Choroid plexus epithelial cell (primary cell): Measurements from ENCODE around the gene MYBPC3.

Experiments used
- DNase-seq: peaks from one replicate; pipeline ENCODE4 v3.0.0-alpha.2; 2010; ENCODE audit warnings: low read depth
- H3K4me3 ChIP-seq: 2 replicates; pipeline ENCODE4 v1.5.1; 2011; ENCODE audit warnings: low read depth, mild to moderate bottlenecking, control low read depth, low read length, moderate library complexity
- CTCF ChIP-seq: conservative IDR thresholded peaks from 2 replicates; pipeline ENCODE4 v1.5.1; 2011; ENCODE audit warnings: low read depth, mild to moderate bottlenecking, control low read depth, inconsistent platforms, low read length, moderate library complexity

The MYBPC3 gene

GRCh38 chr11:47332791-47333525 lies 19.5 kb downstream of the MYBPC3 start:
- H3K4me3 ChIP-seq = no peak overlapping the region
- TF ChIP-seq CTCF = no peak
- DNase-seq = no peak

- no peak overlapping the region for H3K4me3 ChIP-seq
- no peak for TF ChIP-seq CTCF
These were observed 20.2 kb downstream of the MYBPC3 start for GRCh38 chr11:47332303-47332711.

GRCh38 chr11:47331454-47332302 lies 20.8 kb downstream of the MYBPC3 start:
- no peak overlapping the region for H3K4me3 ChIP-seq
- TF ChIP-seq CTCF = no peak
- DNase-seq = no peak

More at GRCh38 chr11:47332303-47332711, 20.2 kb downstream of the MYBPC3 start:
- no peak for DNase-seq

GRCh38 chr11:47329987-47330931 lies 22.2 kb downstream of the MYBPC3 start:
- TF ChIP-seq CTCF = no peak
- no peak overlapping the region for H3K4me3 ChIP-seq
- peak; percentile 16 for DNase-seq

- no peak for TF ChIP-seq CTCF
- no peak overlapping the region for H3K4me3 ChIP-seq
- DNase-seq = no peak
These were observed 23.0 kb downstream of the MYBPC3 start for GRCh38 chr11:47329431-47329986.
